ENCODE data around the gene LRP1B.

The LRP1B gene

DNA sequence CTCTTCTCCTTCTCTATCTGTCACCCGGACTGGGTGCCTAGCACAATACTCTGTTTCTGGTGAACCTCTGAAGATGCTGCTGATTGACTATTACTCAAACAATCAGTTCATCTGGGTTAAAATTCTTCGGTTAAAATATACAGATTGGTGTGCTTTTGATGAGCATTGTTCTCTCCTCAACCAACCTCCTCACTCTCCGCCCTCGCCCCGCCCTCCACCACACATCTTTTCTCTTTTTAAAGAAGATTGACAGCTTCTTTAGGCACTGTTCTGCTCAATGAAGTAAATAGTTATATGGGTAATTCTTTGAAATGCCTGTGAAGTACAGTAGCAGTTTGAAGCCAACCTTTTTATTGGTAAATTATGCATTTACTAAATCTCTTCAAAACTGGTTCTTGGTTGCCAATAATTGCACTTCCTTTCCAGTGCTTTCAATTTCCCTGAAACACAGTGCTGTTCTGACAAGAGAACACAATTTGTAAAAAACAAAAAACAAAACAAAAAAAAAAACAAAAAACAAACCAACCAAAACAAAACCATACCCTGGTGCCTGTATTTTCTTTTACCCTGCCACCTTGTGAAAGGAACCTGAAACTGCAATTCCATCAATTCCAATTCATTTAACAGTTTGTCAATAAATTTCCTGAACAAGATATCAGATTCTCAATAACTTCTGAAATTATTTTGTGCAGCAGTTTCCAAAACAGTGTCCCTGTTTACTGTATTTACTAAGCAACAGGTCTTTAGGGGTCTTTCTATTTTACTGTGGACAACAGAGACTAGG lies 188.6 kb downstream of the LRP1B start:
- peak; percentile 91 for FAIRE-seq

DNA sequence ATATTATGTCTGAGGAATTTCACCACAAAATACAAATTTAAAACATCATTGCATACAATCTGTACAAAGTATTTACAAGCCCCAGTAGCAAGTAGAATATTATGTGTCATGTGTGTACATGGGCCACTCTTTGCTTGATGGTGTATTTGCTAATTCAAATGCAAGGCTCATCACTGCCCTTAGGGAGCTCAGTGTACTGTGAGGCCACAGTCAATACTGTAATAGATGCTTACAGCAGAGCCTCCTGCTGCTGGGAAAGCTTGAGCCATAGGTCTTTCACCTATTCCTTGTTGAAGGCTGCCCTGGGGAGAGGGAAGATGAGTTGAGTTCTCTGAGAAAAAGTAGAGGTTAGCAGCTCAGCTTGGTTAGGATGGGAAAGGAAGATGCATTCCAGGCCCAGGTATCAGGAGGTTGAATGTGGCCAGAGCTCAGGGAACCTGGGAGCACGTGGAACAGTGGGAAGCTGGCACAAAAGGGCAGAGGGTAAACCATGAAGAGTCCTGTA lies 189.6 kb downstream of the LRP1B start:
- FAIRE-seq = no peak

DNA sequence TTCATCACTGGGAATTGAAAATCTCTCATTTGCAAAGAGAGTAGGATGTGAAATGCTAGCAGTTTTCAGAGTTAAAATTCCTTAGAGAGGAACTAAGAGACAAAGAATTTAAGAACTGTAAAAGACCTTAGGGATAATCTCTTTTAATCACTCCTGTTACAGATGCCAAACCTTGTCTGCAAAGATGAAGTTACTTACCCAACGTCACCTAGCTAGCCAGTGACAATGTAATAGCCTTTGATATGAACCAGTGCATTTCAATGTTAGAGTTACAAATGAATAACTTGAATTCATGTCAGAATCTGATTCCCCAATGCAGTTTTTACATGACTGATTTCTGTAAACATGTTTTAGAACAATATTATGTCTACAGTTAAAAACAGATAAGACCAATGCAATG lies 190.1 kb downstream of the LRP1B start:
- no peak for FAIRE-seq

DNA sequence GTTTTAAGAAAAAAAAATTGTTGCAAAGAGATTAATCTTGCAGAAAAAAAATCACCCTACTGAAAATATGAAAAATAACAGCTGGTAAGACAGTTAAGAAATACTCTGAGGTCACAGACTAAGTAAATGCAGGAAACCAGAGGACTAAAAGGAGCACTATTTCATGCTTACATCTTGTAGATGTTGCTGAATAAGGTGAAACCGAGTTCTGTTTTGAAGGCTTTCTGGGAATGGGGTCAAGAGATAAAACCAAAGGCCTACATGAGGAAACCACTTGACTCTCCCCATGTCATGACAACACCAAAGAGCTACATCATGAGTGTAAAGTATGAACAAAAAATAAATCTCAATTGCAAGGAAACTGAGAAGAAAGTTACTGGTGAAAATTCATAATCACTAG lies 197.6 kb downstream of the LRP1B start:
- no peak for FAIRE-seq

DNA sequence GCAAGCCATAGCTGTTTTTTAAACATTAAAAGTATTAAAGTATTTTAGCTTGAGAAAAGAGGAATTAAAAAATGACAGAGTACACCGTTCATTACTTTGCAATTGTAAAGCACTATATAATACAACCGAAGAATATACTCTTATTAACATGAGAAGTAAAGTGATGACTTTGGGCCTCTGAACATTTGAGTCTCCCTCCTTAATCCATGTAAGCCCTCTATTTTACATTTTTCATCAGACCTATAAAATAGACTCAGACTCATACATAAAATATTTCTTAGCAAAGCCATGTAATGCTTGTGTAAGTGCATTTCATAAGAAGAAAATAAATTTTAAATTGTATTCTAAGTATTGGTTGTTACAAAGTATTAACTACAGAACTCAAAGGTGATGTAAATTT lies 198.6 kb downstream of the LRP1B start:
- FAIRE-seq = no peak

DNA sequence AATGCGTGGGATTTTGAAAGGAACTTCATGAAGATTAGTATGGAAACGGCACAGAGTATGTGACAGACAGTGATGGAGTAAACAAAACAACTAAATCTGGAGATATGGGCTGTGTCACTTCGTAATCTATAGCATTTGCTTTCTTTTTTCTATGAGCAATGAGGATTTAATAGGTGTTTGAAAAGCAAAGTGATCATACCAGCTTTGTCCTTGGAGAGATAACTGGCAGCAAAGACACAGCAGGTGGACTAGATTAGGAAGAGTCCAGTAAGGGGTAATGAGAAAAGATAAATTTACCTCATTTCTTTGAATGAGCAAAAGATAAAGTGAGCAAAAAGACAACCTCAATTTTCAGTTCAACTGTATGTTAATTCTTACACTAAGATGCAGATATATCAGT lies 199.0 kb downstream of the LRP1B start:
- no peak for FAIRE-seq

DNA sequence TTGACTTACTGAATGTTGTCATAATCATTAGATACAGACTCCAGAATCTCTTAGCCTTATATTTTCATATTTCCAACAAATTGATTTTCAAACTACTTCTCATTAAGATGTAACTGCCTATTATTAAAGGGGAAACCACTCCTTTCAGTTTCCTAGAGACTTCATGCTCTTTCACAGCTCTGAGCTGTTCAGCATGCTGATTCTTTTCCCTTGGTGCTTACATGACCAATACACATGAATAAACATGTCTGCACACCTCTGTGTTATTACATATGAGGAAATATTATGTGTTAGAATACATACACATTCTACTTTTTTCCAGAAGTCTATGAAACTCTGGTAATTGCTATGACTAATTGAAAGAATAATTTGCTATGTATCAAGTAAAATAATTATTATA lies 200.0 kb downstream of the LRP1B start:
- no peak for FAIRE-seq

DNA sequence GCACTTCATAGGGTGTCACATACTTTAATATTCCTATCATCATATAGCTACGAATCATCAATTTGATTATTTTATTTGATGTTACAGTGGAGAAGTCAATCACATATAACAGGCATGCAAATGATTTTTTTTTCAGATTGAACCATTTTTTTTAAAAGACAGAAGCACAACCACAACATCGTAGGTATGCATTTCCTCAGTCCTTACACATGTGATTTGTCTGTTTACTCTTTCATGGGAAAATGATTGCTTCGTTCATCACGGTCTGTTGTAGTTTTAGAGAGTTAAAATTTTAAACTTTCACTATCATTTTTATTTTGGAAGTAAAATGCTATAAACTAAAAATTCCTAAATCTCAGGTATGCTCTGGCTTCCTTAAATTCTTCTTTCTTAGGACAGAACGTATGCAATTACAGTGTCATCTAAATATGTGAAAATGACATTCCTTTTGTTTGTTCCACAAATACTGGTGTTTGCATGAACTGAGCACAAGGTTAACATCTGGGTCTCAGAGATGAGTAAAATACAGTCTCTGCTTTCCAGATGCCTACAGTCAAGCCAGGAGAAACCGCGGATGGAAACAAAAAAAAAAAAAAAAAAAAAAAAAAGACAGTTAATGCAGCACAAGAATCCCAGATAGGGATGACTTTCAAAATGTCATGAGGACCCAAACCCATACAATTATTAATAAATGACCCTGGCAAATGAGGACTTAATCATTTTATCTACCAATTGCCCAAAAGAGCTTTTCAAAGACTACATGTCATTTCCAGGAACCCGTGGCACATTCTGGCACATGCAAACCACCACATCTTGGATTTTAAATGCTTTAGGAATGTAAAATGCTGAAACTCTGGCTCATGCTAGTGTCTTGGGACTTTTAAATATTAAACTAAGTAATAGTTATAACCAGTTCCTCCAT lies 201.2 kb downstream of the LRP1B start:
- FAIRE-seq = peak; percentile 15

DNA sequence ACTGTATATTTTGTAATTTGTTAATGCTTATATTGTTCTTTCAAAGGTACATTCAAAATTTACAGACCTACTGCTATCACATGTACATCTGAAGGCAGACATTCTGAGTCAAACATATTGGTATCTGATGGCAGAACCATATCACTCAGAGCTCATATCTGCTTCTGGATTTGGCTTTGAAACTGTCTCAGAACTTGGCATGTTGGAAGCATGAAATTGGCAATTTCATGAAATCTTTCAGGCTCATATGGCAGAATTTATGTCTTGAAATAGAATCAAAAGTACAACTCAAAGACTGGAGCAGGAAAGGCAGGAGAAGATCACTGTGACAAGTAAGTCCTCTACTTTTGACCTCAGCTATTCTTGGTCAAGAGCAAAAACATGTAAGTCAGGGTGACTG lies 202.3 kb downstream of the LRP1B start:
- no peak for FAIRE-seq

DNA sequence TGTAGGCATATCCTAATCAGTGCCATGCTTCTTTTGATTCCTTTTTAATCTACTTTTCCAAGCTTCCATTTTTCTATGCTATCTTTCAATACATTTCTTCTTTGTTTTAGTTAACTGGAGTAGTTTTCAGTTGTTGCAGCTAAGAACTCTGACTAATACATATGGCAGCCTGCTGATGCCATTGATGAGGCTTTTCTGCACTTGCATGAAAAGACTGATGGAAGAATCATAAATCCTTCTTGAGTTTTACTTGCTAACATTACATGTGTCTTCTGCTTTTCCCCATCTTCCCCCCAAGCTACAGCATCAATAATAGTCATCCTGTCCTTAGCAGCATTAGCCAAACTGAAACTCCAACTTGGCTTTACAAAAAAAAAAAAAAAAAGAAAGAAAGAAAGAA lies 203.3 kb downstream of the LRP1B start:
- FAIRE-seq = no peak

DNA sequence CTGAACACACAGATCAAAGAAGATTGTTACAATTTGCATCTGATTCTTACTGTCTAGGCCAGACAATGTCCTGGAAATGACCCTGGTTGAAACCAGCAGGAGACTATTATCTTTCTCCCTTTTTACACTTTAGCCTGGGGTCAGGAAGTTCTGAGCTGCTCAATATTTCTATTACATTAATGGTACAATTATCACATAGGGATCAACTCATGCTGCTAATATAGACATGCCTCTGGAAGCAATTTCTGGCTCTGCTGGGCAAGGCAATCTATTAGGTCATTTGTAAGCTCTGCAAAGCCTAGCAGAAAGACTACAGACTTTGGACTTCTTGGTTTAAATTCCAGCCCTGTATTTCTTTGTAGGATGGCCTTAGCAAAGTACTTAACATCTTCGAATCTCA lies 205.3 kb downstream of the LRP1B start:
- no peak for FAIRE-seq

DNA sequence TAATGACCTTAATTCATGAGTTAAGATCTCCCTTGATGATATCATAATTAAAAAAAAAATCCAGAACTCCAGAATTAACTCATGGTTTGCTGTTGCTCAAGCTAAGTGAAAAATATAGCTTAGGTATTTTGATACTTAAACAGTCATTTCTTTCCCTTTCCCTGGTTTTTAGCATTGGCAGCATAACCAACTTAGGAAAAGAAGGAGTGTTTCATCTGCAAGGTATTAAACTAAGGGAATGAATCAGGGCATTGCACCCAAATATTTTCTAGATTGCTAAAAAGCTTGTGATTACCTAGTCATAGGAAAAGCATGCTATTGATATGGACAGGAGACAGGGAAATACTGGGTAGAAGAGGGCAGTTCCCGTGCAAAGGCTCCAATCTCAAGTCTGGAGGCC lies 207.2 kb downstream of the LRP1B start:
- no peak for FAIRE-seq

DNA sequence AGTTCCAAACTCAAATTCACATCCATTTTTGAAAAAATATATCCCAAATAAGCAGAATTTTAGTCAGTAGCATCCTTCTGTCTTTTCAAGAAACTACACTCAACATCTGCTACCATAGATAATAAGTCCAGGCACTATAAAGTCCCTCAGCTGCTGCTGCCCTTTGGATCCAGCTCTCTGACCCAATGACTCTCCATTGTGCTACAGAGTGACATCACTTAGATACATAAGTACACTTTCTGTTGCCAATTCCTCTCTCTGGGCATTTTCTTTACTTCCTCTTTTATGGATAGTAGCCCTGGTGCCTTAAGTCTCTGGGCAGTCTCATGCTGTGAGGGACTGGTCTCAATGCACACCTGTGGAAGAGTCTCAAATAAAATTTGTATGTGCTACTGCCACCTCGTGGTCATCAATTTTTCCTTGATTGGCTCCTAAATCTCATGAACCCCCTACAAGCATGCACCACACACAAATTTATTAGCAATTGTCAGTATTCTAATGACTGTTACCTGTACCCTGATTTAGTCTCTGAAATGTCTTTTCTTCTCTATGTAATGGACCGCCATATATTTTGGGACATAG lies 219.2 kb downstream of the LRP1B start:
- FAIRE-seq = no peak

DNA sequence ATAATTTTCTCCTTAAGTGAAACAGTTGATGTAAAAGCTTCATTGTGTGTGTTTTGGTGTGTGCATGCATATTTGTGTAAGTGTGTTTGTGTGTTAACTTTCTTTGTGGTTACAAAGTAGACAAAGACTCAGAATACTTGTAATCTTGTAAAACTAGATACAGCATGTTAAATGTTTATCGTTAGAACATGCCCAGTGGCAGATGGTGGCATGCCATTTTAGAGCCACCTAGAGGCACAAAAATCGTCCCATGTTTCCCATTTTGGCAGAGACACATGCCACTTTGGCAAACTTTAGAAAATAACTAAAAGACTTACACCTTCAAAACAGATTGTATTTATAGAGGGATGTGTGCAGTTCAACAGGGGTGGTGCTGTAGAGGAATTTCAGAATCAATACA lies 224.1 kb downstream of the LRP1B start:
- FAIRE-seq = no peak

DNA sequence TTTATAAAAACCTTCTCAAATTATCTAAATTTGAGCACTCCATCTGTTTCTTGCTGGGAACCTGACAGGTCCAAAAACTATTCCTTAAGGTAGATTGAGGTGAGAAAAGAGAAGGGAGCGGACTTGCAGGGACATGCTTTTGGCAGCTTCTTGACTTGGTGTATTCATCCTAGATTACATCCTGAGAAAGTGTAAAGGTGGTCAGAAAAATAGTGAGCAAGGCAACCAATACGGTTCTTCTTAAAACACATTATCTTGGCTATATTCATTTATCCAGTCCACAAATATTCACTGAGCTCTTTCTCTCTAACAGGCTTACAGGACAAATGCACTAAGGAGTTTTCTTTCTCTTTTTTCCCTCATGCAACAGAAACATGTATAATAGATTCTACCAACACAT lies 230.0 kb downstream of the LRP1B start:
- FAIRE-seq = no peak

DNA sequence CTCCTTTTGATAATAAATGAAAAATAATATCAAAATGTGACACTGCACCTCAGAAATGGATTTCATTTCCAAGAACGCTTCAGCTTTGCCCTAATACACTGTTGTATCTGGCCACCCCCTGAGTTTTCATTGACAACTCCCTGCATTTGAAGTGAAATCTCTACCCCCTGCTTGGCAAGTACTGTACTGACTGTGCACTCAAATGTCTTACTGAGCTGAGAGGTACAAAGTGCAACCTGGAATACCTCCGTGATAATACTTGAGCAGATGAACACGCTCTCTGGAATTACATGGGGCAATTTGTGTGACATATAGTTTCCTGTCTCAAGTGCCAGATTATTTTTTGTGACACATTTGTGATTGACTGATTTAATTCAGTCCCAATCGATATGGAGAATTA lies 231.1 kb downstream of the LRP1B start:
- FAIRE-seq = no peak

DNA sequence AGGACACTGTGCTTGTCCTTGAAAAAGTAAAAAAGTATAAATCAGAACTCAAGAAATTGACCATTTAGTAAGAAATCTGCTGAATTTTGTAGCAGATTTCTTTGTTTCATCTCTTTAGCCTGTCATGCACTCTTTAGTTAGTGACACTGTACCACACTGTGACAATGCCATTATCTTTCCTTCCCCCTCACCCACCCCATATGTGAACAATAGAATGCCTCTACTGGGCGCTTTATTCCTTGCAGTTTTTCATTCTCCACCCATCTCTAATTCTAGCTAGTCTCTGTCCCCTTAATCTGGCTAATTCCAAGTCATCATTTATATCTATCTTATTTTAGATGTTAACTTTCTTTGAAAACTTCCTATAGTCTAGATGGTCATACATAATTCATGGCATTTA lies 241.0 kb downstream of the LRP1B start:
- no peak for FAIRE-seq

DNA sequence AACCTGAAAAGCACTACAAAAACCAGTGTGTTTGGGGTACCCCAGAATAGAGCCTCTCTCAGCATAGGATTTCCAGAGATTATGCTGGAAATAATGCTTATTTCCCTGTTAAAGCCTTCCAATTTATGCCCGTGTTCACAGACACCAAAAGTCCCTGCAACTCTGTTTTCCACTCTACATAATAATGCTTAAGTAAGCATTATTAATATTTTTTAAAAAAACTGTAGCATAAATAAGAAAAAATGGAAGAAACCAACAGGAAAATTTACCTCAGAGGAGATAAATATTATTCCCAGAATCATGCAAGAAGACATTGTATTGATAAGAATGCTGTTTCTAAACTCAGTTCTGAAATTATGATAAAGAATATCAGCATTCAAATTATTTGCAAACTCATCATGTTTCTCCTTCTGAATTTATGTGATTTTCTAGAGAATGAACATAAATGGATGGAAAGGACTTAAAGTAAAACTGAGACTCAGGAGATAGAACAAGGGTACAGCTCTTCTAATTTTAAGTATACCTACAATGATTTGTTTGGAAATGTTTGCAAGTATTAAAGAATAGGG lies 241.7 kb downstream of the LRP1B start:
- no peak for FAIRE-seq

DNA sequence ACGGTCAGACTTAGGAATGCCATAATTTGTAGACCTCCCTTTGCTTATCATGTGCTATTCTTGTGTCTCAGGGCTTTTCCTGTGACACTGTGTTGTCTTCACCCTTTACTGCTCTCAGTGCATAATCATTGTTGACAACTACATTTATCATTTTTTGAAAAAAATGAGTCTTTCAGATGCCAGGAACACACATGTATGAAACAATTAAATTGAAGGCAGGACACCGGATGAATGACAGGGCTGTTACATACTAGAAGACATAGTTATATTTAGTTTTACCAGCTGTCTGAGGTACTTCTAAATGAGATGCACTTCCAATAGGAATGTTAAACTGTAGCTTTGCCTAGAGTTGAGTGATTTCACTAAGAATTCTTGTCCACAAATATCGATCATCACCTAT lies 243.5 kb downstream of the LRP1B start:
- FAIRE-seq = no peak

DNA sequence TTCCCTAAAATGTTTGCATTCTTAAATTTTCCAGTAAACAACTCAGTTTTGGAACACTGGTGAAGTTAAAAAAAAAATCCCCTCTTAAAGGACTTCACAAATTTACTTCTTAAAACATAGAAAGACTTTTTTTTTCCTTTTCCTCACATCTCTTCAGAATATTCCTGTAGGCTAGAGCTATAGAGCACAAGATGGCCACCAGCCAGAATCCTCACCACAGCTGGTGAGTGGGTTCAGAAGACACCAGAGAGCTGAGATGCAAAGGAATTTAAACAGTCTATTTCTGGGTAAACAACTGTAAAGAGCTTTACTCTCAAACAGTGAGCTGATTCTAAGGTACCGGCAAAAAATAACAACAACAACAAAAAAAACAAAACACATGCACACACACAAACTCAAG lies 252.8 kb downstream of the LRP1B start:
- FAIRE-seq = no peak

DNA sequence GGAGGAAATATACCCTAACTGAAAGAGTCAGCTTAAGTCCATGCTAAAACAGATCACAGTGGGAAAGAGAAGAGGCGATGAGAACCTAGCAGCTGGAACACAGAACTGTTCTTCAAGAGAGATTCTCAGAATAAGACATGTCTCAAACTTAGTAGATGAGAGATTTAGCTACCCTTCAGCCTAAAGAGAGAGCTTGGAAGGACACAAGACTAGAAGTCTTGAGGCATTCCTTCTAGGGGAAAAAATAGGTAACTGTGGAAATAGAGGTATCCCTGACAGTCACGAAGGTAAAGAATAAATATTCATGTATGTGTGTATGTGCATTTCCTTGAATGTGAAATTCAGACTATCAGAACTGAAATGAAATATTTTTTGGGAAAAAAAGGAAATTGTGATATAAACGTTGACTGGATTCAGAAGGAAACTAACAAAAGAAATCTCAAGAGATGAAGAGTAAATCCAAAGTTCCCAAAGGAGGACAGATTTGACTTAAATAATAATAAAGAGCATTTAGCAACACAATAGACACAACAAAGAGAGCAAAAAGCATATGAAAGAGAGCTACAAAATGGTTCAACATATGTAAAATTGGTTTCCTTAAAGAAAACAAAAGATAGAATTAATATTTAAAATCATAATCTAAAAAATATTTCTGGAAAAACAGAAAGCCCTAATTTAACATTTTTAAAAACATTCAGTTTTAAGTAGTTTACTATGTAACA lies 258.7 kb downstream of the LRP1B start:
- peak; percentile 50 for FAIRE-seq

DNA sequence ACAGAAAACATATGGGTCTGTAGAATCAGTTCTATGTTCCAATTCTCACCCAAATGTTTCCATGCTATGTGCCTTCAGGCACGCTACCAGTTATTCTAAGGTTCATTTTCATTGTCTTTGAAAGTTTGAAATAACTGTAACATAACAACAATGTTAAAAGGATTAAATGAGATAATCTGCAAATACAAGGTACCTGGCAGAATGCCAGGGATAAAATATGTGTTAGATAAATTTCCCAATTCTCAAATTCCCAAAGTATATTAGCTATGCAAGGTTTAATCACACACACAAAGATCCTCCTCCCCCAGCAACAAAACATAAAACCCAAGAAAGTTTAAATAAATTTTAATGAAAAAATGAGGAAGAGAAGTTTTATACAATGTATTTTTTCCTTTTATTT lies 261.2 kb downstream of the LRP1B start:
- FAIRE-seq = no peak

DNA sequence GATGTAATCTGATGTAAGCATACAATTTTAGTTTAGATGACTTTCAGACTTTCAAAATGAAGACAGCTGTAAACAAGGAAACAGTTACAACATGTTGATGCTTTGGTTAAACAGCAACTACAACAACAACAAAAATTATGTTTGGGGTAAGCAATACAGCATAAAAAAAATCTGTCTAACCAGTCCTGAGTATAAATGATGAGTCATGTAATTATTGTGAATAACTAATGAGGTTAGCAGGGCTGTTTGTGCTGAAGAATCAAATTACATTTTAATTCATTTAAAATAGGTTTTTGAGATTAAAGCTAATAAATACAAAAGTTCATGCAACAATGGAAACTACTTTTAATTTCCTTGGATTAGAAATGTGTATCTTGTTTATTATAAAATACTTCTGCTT lies 266.9 kb downstream of the LRP1B start:
- peak; percentile 23 for FAIRE-seq

Measured in endometrium (tissue), 2 donors.